ENCODE data around the gene ESRP2.

ESRP2 gene

GRCh38 chr16:68237243-68238028 lies 1.5 kb upstream of the ESRP2 start:
- no peak for FAIRE-seq
- no peak for TF ChIP-seq CTCF (IDR thresholded peaks at IDR 0.05; ENCODE audit: insufficient read depth, missing control alignments)
- no peak for DNase-seq (ENCODE audit: insufficient read length, low spot score)

GRCh38 chr16:68236826-68237242 lies 907 bp upstream of the ESRP2 start:
- no peak for DNase-seq (ENCODE audit: insufficient read length, low spot score)
- no peak for FAIRE-seq
- TF ChIP-seq CTCF (IDR thresholded peaks at IDR 0.05; ENCODE audit: insufficient read depth, missing control alignments) = no peak

- FAIRE-seq (no peak), DNase-seq (ENCODE audit: insufficient read length, low spot score) (no peak)
- no peak for TF ChIP-seq CTCF (IDR thresholded peaks at IDR 0.05; ENCODE audit: insufficient read depth, missing control alignments)
These were observed 354 bp upstream of the ESRP2 start for GRCh38 chr16:68236137-68236825.

GRCh38 chr16:68235108-68235886 lies 630 bp downstream of the ESRP2 start:
- no peak for FAIRE-seq
- no peak for DNase-seq (ENCODE audit: insufficient read length, low spot score)
- no peak for TF ChIP-seq CTCF (IDR thresholded peaks at IDR 0.05; ENCODE audit: insufficient read depth, missing control alignments)

- TF ChIP-seq CTCF (IDR thresholded peaks at IDR 0.05; ENCODE audit: insufficient read depth, missing control alignments) = no peak
- DNase-seq (ENCODE audit: insufficient read length, low spot score) = no peak
- FAIRE-seq = no peak
These were observed 1.5 kb downstream of the ESRP2 start for GRCh38 chr16:68234188-68235107.

GRCh38 chr16:68233835-68234187 lies 2.1 kb downstream of the ESRP2 start:
- FAIRE-seq (no peak), DNase-seq (ENCODE audit: insufficient read length, low spot score) (no peak)
- no peak for TF ChIP-seq CTCF (IDR thresholded peaks at IDR 0.05; ENCODE audit: insufficient read depth, missing control alignments)

All from D721Med (cell line).